ENCODE data around the gene GMDS.

The GMDS gene

GRCh38 chr6:2117447-2117846, 128.0 kb downstream of the GMDS start:
- no peak overlapping the region for H2BK120ac ChIP-seq (ENCODE audit: insufficient read depth, low read length, poor library complexity)
- H2AK5ac ChIP-seq (ENCODE audit: low read length) = no peak overlapping the region
- H4K12ac ChIP-seq (ENCODE audit: low read depth, low read length) = no peak overlapping the region
- no peak overlapping the region for H3K4ac ChIP-seq (ENCODE audit: low read depth, low read length)
- H3K4me2 ChIP-seq (ENCODE audit: low read length) = no peak overlapping the region
- peaks cover 2% of the 10 kb centered on the region for H3K9me3 ChIP-seq (ENCODE audit: insufficient read depth, low read depth, low read length)
- no peak overlapping the region for H4K8ac ChIP-seq (ENCODE audit: low read depth, low read length)
- no peak overlapping the region for H3K23ac ChIP-seq (ENCODE audit: low read length)
- no peak overlapping the region for H2AFZ ChIP-seq (ENCODE audit: insufficient read depth, low read length, poor library complexity)
- H3K4me3 ChIP-seq (ENCODE audit: low read depth, low read length) = no peak overlapping the region
- H3K36me3 ChIP-seq (ENCODE audit: control insufficient read depth in 1 of 2, insufficient read depth in 2 of 2, low read length in 2 of 2) = no peaks in the 10 kb centered on the region
- no peaks in the 10 kb centered on the region for H3K79me2 ChIP-seq (ENCODE audit: control insufficient read depth, insufficient read depth, low read length, poor library complexity)
- H3K18ac ChIP-seq (ENCODE audit: low read length) = no peak overlapping the region
- no peak for DNase-seq
- WGBS (ENCODE audit: extremely low coverage, insufficient coverage, insufficient read length) = no CpG with 5 or more reads among the region's 7 CpGs
- H4K91ac ChIP-seq (ENCODE audit: low read depth, low read length) = no peak overlapping the region
- no peak overlapping the region for H2BK5ac ChIP-seq (ENCODE audit: low read depth, low read length, poor library complexity)
- no peaks in the 10 kb centered on the region for H3K4me1 ChIP-seq (ENCODE audit: control insufficient read depth in 1 of 2, insufficient read depth in 2 of 2, low read length in 2 of 2)
- H2BK12ac ChIP-seq (ENCODE audit: low read length) = no peak overlapping the region
- H3K9ac ChIP-seq (ENCODE audit: low read length) = no peak overlapping the region
- H3K27me3 ChIP-seq (ENCODE audit: insufficient read depth, low read length) = no peaks in the 10 kb centered on the region
- H3K14ac ChIP-seq (ENCODE audit: low read length) = no peak overlapping the region
- no peaks in the 10 kb centered on the region for H3K79me1 ChIP-seq (ENCODE audit: low read length)
- no peak overlapping the region for H3K27ac ChIP-seq (ENCODE audit: low read depth, low read length)

GRCh38 chr6:2116496-2116895, 128.9 kb downstream of the GMDS start:
- H4K91ac ChIP-seq (ENCODE audit: low read depth, low read length) = no peak overlapping the region

GRCh38 chr6:2114100-2114499, 131.3 kb downstream of the GMDS start:
- no peak overlapping the region for H4K12ac ChIP-seq (ENCODE audit: low read depth, low read length)
- H2BK12ac ChIP-seq (ENCODE audit: low read length) = no peak overlapping the region
- no peak overlapping the region for H2BK120ac ChIP-seq (ENCODE audit: insufficient read depth, low read length, poor library complexity)
- no peaks in the 10 kb centered on the region for H3K79me1 ChIP-seq (ENCODE audit: low read length)
- H3K4ac ChIP-seq (ENCODE audit: low read depth, low read length) = no peak overlapping the region
- no peak overlapping the region for H3K27ac ChIP-seq (ENCODE audit: low read depth, low read length)
- no peak overlapping the region for H3K14ac ChIP-seq (ENCODE audit: low read length)
- no peak overlapping the region for H3K9ac ChIP-seq (ENCODE audit: low read length)
- no peak overlapping the region for H2AK5ac ChIP-seq (ENCODE audit: low read length)
- WGBS (ENCODE audit: extremely low coverage, insufficient coverage, insufficient read length) = no CpG with 5 or more reads among the region's 1 CpG
- no peak overlapping the region for H3K23ac ChIP-seq (ENCODE audit: low read length)
- no peak overlapping the region for H3K18ac ChIP-seq (ENCODE audit: low read length)
- H4K91ac ChIP-seq (ENCODE audit: low read depth, low read length) = no peak overlapping the region
- no peaks in the 10 kb centered on the region for H3K9me3 ChIP-seq (ENCODE audit: insufficient read depth, low read depth, low read length)
- H3K4me3 ChIP-seq (ENCODE audit: low read depth, low read length) = no peak overlapping the region
- no peak for DNase-seq
- H4K8ac ChIP-seq (ENCODE audit: low read depth, low read length) = no peak overlapping the region
- H2BK5ac ChIP-seq (ENCODE audit: low read depth, low read length, poor library complexity) = no peak overlapping the region
- peaks cover 0 to 2% of the 10 kb centered on the region in 2 experiments for H3K4me1 ChIP-seq (ENCODE audit: control insufficient read depth in 1 of 2, insufficient read depth in 2 of 2, low read length in 2 of 2)
- no peak overlapping the region for H3K4me2 ChIP-seq (ENCODE audit: low read length)
- no peak overlapping the region for H2AFZ ChIP-seq (ENCODE audit: insufficient read depth, low read length, poor library complexity)
- no peaks in the 10 kb centered on the region for H3K27me3 ChIP-seq (ENCODE audit: insufficient read depth, low read length)
- H3K79me2 ChIP-seq (ENCODE audit: control insufficient read depth, insufficient read depth, low read length, poor library complexity) = no peaks in the 10 kb centered on the region
- no peaks in the 10 kb centered on the region for H3K36me3 ChIP-seq (ENCODE audit: control insufficient read depth in 1 of 2, insufficient read depth in 2 of 2, low read length in 2 of 2)

More at GRCh38 chr6:2116496-2116895, 128.9 kb downstream of the GMDS start:
- H2AK5ac ChIP-seq (ENCODE audit: low read length) = no peak overlapping the region
- H3K4ac ChIP-seq (ENCODE audit: low read depth, low read length) = no peak overlapping the region
- H3K36me3 ChIP-seq (ENCODE audit: control insufficient read depth in 1 of 2, insufficient read depth in 2 of 2, low read length in 2 of 2) = no peaks in the 10 kb centered on the region
- WGBS (ENCODE audit: extremely low coverage, insufficient coverage, insufficient read length) = no CpG with 5 or more reads among the region's 2 CpGs
- H3K4me3 ChIP-seq (ENCODE audit: low read depth, low read length) = no peak overlapping the region
- no peaks in the 10 kb centered on the region for H3K27me3 ChIP-seq (ENCODE audit: insufficient read depth, low read length)
- no peak overlapping the region for H3K27ac ChIP-seq (ENCODE audit: low read depth, low read length)
- H3K79me1 ChIP-seq (ENCODE audit: low read length) = no peaks in the 10 kb centered on the region
- no peak for DNase-seq
- no peak overlapping the region for H3K23ac ChIP-seq (ENCODE audit: low read length)
- H3K9ac ChIP-seq (ENCODE audit: low read length) = no peak overlapping the region
- H3K4me1 ChIP-seq (ENCODE audit: control insufficient read depth in 1 of 2, insufficient read depth in 2 of 2, low read length in 2 of 2) = no peaks in the 10 kb centered on the region
- H2BK5ac ChIP-seq (ENCODE audit: low read depth, low read length, poor library complexity) = no peak overlapping the region
- no peaks in the 10 kb centered on the region for H3K9me3 ChIP-seq (ENCODE audit: insufficient read depth, low read depth, low read length)
- H2BK120ac ChIP-seq (ENCODE audit: insufficient read depth, low read length, poor library complexity) = no peak overlapping the region
- H2BK12ac ChIP-seq (ENCODE audit: low read length) = no peak overlapping the region
- no peak overlapping the region for H3K18ac ChIP-seq (ENCODE audit: low read length)
- no peak overlapping the region for H2AFZ ChIP-seq (ENCODE audit: insufficient read depth, low read length, poor library complexity)
- H3K79me2 ChIP-seq (ENCODE audit: control insufficient read depth, insufficient read depth, low read length, poor library complexity) = no peaks in the 10 kb centered on the region
- H3K14ac ChIP-seq (ENCODE audit: low read length) = no peak overlapping the region
- H4K12ac ChIP-seq (ENCODE audit: low read depth, low read length) = no peak overlapping the region
- no peak overlapping the region for H3K4me2 ChIP-seq (ENCODE audit: low read length)
- H4K8ac ChIP-seq (ENCODE audit: low read depth, low read length) = no peak overlapping the region

GRCh38 chr6:2111162-2111677, 134.2 kb downstream of the GMDS start:
- Histone ChIP-seq H2BK120ac (ENCODE audit: insufficient read depth, low read length, poor library complexity) (no peak overlapping the region), H2AK5ac (ENCODE audit: low read length) (no peak overlapping the region), H2BK5ac (ENCODE audit: low read depth, low read length, poor library complexity) (no peak overlapping the region), H3K18ac (ENCODE audit: low read length) (no peak overlapping the region), H3K4me1 (ENCODE audit: control insufficient read depth in 1 of 2, insufficient read depth in 2 of 2, low read length in 2 of 2) (peaks cover 0 to 4% of the 10 kb centered on the region in 2 experiments), H4K12ac (ENCODE audit: low read depth, low read length) (no peak overlapping the region), H3K4me3 (ENCODE audit: low read depth, low read length) (no peak overlapping the region), H3K23ac (ENCODE audit: low read length) (no peak overlapping the region), H3K27me3 (ENCODE audit: insufficient read depth, low read length) (no peaks in the 10 kb centered on the region), H3K79me2 (ENCODE audit: control insufficient read depth, insufficient read depth, low read length, poor library complexity) (no peaks in the 10 kb centered on the region), H3K4me2 (ENCODE audit: low read length) (no peak overlapping the region), H4K8ac (ENCODE audit: low read depth, low read length) (no peak overlapping the region), H3K27ac (ENCODE audit: low read depth, low read length) (no peak overlapping the region), H3K36me3 (ENCODE audit: control insufficient read depth in 1 of 2, insufficient read depth in 2 of 2, low read length in 2 of 2) (no peaks in the 10 kb centered on the region), H3K14ac (ENCODE audit: low read length) (no peak overlapping the region), H3K9ac (ENCODE audit: low read length) (no peak overlapping the region), H3K4ac (ENCODE audit: low read depth, low read length) (no peak overlapping the region), H2BK12ac (ENCODE audit: low read length) (no peak overlapping the region), H4K91ac (ENCODE audit: low read depth, low read length) (no peak overlapping the region), H3K9me3 (ENCODE audit: insufficient read depth, low read depth, low read length) (no peaks in the 10 kb centered on the region), H3K79me1 (ENCODE audit: low read length) (no peaks in the 10 kb centered on the region), H2AFZ (ENCODE audit: insufficient read depth, low read length, poor library complexity) (no peak overlapping the region)
- WGBS (ENCODE audit: extremely low coverage, insufficient coverage, insufficient read length) = no CpG with 5 or more reads among the region's 5 CpGs
- no peak for DNase-seq
